Fibroblast of pulmonary artery (primary cell): ENCODE results near the gene KRTAP5-3.

Experiments used
- DNase-seq: peaks from one replicate; pipeline ENCODE4 v3.0.0-alpha.2; 2010; ENCODE audit warnings: low read depth
- H3K4me3 ChIP-seq: replicated peaks from 2 replicates; pipeline ENCODE4 v1.5.1; 2011; ENCODE audit warnings: low read depth, mild to moderate bottlenecking, control low read depth, low read length, moderate library complexity
- CTCF ChIP-seq: IDR thresholded peaks from 2 replicates; pipeline ENCODE4 v1.5.1; 2011; ENCODE audit warnings: mild to moderate bottlenecking, control low read depth, low read length, inconsistent platforms; ENCODE audit errors: missing control alignments

The KRTAP5-3 gene

GRCh38 chr11:1629326-1630185, 21.3 kb upstream of the KRTAP5-3 start, which contains the start of gene KRTAP5-5:
KRTAP5-5 (plus strand) TSS chr11:1629775; CDS start chr11:1629841, 66 bp downstream.
- no peak for DNase-seq
- H3K4me3 ChIP-seq: no peak within 1 kb of the TSS
- no peak for TF ChIP-seq CTCF

DNA sequence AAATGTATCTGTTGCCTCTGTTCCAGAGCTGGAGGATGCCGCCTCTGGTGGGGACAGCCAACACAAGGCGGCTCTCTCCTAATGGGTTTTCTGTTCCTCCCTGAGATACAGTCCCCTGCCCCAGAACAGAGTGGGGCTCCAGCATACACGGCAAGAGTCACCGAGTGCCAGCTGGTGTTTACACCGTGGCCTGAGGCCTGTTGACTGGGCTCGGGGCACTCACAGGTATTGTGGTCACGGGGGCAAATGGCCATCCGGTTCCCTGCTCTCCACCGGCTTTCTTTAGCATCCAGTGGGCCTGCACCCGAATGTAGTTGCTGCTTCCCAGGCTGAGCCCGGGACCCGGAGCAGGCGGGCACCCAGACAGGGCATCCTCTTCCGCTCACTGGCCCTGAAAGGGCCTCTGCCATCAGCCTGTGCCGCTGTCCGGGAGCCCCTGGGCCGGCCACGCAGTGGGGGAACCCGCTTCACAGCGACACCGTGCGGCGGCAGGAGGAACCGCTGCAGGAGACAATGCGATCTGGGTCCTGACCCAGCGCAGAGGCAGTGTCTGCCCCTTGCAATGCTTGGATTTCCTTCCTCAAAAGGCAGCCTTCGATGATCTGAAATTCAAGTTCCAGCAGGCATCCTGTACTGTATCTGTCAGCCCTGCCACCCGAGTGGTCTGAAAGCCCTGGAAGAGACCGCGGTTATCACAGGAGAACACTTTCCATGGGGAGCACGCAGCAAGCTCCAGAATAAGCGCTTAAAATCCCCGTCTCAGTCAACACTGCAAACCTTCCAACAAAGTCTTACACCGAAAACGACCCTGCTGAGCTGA, 20.5 kb upstream of the KRTAP5-3 start:
- peak; percentile 86 for TF ChIP-seq CTCF
- DNase-seq: peak; percentile 29
- no peak overlapping the region for H3K4me3 ChIP-seq

- DNase-seq: no peak
- no peak for TF ChIP-seq CTCF
These were observed 17.3 kb upstream of the KRTAP5-3 start for GRCh38 chr11:1625541-1625940.

DNA sequence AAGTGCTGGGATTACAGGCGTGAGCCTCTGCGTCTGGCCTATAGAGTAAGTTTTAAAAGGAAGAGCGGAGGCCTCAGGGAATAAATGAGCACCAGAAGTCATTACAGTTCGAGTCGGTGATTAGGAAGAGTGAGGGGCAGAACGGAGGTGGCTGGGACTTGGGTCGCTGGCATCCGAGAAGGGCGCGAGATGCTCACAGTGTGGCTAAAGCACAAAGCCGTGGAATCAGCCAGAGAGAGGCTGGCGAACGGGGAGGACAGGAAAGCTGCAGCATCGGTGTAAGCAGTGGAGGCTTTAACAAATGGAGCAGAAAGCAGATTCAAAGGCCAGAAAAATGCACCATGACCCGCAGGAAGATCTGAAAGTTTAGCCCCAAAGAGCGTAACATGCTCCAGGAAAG, 16.4 kb upstream of the KRTAP5-3 start:
- no peak for DNase-seq
- no peak for TF ChIP-seq CTCF
- no peak overlapping the region for H3K4me3 ChIP-seq

More at GRCh38 chr11:1625541-1625940, 17.3 kb upstream of the KRTAP5-3 start:
- no peak overlapping the region for H3K4me3 ChIP-seq

DNA sequence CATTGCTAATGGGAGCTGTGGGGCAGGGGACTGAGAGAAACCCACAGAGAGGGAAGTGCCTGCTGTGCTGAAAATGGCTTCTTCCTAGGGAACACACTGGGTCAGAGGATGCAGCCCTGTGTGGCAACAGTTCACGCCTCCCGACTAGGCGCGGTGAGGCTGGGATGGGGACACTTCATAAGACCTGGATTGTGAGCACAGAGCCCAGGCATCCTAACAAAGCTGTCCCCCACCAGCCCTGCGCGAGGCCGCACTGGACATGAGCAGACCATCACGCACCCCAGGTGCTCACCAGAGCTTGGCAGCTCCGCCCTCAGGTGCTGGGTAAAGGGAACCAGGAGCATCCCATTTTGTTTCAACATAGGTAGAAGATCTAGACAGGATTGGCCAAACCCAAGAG, 15.5 kb upstream of the KRTAP5-3 start:
- no peak for DNase-seq
- no peak overlapping the region for H3K4me3 ChIP-seq
- no peak for TF ChIP-seq CTCF

DNA sequence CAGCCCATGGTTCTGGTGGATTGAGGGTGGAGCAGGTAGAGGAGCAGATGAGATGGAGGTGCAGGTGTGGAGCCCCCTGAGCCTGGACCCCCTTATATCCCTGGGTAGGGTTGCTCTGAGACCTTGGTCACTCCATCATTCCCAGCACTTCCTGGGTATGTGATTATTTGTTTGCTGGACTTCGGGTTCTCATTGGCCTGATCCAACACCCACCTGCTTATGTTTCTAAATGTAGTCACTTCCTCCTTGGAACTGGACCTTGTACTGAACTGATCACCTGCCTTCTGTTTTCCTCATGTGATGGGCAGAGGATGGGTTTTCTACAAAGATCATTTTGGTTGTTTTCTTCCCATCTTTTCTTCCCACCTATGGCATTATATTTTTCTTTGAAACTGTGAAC, 13.8 kb upstream of the KRTAP5-3 start, which contains the start of gene KRTAP5-4:
KRTAP5-4 (minus strand) TSS at position 53 of the 400 bp plus-strand sequence; CDS start at position 8, 45 bp downstream.
- TF ChIP-seq CTCF: no peak
- DNase-seq: no peak
- H3K4me3 ChIP-seq: no peak within 1 kb of the TSS
